ENCODE results near the gene RPTOR.

GRCh38 chr17:80910043-80910442, 365.4 kb downstream of the RPTOR start:
- TF ChIP-seq, protein P1, sequence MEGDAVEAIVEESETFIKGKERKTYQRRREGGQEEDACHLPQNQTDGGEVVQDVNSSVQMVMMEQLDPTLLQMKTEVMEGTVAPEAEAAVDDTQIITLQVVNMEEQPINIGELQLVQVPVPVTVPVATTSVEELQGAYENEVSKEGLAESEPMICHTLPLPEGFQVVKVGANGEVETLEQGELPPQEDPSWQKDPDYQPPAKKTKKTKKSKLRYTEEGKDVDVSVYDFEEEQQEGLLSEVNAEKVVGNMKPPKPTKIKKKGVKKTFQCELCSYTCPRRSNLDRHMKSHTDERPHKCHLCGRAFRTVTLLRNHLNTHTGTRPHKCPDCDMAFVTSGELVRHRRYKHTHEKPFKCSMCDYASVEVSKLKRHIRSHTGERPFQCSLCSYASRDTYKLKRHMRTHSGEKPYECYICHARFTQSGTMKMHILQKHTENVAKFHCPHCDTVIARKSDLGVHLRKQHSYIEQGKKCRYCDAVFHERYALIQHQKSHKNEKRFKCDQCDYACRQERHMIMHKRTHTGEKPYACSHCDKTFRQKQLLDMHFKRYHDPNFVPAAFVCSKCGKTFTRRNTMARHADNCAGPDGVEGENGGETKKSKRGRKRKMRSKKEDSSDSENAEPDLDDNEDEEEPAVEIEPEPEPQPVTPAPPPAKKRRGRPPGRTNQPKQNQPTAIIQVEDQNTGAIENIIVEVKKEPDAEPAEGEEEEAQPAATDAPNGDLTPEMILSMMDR (IDR thresholded peaks at IDR 0.05; ENCODE audit: low read length): no peak
- no peak for TF ChIP-seq EZH2 (IDR thresholded peaks at IDR 0.05; ENCODE audit: borderline replicate concordance, low read length)

Data from OCI-LY1 (cell line).